GM21786 (cell line): ENCODE measurements around the gene OR8S1.
"Not testable (repeated sequence)": the region's sequence is repeated elsewhere in the genome, so short reads cannot be mapped to it uniquely, and the experiment has no call there.

Experiments
- ATAC-seq: cut with Tn5 transposase; IDR thresholded peaks from one replicate; pipeline ENCODE4 v1.9.1; 2021; ENCODE audit not compliant: unreplicated experiment

Gene OR8S1

GRCh38 chr12:48553666-48554343 is 28.4 kb downstream of the OR8S1 start:
- not testable (repeated sequence) for ATAC-seq

DNA sequence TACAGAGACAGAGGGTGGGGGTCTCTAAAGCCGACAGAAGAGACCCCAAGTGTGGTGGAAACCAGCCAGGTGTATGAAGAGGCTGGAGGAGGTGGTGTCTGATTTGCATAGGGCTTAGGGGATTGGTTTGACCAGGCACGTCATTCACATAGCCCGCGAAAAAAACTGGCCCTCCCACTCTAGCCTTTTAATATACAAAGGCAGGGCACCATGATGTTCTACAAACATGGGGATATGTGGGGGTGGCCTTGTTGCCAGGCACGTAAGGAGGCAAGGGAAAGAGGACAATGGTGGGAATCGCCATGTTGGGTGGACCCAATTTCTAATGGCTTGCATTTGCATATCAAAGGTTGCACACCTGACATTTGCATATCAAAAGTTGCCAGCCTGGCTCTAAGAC is 31.2 kb downstream of the OR8S1 start:
- ATAC-seq = no peak

GRCh38 chr12:48557919-48558318 is 32.5 kb downstream of the OR8S1 start:
- ATAC-seq = no peak

- ATAC-seq = no peak
These were observed 42.3 kb downstream of the OR8S1 start for GRCh38 chr12:48567731-48568130.

DNA sequence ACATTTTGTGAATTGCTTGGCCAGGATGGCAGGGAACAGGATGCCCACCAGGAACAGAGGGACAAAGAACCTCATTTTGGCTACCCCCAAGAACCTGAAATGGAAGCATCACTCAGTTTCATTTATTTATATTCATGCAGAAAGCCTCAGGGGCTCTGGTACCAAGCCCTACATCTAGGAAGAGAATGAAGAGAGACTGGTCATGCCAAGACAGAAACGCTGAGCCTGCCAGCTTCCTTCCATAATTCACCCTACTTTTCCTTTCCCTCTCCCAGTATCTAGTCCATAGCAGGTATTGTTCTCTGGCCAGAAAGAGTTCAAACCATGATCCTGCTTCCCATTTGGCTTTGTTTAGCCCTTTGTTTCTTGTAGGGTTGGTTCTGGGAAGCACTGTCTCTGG is 44.5 kb downstream of the OR8S1 start, which contains the start of gene LALBA:
Gene LALBA, minus strand, starts transcription at position 101 of the 400 bp plus-strand sequence. Its CDS starts 26 bp downstream, at position 75.
- no peak for ATAC-seq

- ATAC-seq = no peak
These were observed 46.9 kb downstream of the OR8S1 start for GRCh38 chr12:48572326-48572725.
